Progenitor cell of endocrine pancreas (in vitro differentiated cells): ENCODE measurements around the gene COMP. TPM values are rescaled to one million over a fixed set of nuclear protein-coding genes. Genes with fewer than 3 reads are reported as not detected.

Source experiments
- DNase-seq: peaks from one replicate; pipeline ENCODE4 v3.0.0; 2021; ENCODE audit warnings: low spot score; ENCODE audit not compliant: unreplicated experiment
- H3K27ac Mint-ChIP-seq: 2 replicates; pipeline ENCODE4 v1.8.0; 2021; ENCODE audit warnings: mild to moderate bottlenecking, moderate library complexity, mixed read lengths
- H3K27me3 Mint-ChIP-seq: 2 replicates; pipeline ENCODE4 v1.8.0; 2021; ENCODE audit warnings: mixed read lengths
- H3K36me3 Mint-ChIP-seq: 2 replicates; pipeline ENCODE4 v1.8.0; 2022; ENCODE audit warnings: mixed read lengths; ENCODE audit not compliant: insufficient read depth
- H3K4me1 Mint-ChIP-seq: 2 replicates; pipeline ENCODE4 v1.8.0; 2021; ENCODE audit warnings: low read depth, mixed read lengths
- H3K4me3 Mint-ChIP-seq: 2 replicates; pipeline ENCODE4 v1.8.0; 2021; ENCODE audit warnings: low read depth, mild to moderate bottlenecking, moderate library complexity, mixed read lengths
- H3K9me3 Mint-ChIP-seq: 2 replicates; pipeline ENCODE4 v1.8.0; 2021; ENCODE audit warnings: low read depth, mixed read lengths
- CTCF ChIP-seq: fragments of 200-600 bp; sonication (generic); IDR thresholded peaks from one replicate; pipeline ENCODE4 v1.5.0; 2021; ENCODE audit warnings: antibody characterized with exemption, mild to moderate bottlenecking; ENCODE audit not compliant: unreplicated experiment
- total RNA-seq: library from RNA; stranded (reverse); gene quantifications from 2 replicates; pipeline ENCODE4 v1.2.1, GENCODE V29; 2021

COMP gene
- total RNA-seq, 1 donor from 2014 or later, result 0.24 TPM

- Mint-ChIP-seq H3K9me3 (no peaks in the 10 kb centered on the region), H3K4me3 (no peak overlapping the region), H3K36me3 (peaks cover 8% of the 10 kb centered on the region), H3K27ac (no peak overlapping the region), H3K4me1 (no peaks in the 10 kb centered on the region), H3K27me3 (no peaks in the 10 kb centered on the region)
- no peak for DNase-seq
- no peak for TF ChIP-seq CTCF
These were observed 39.5 kb downstream of the COMP start for GRCh38 chr19:18751571-18751970.

- TF ChIP-seq CTCF, result no peak
- no peaks in the 10 kb centered on the region for H3K9me3 Mint-ChIP-seq
- no peak overlapping the region for H3K27ac Mint-ChIP-seq
- no peaks in the 10 kb centered on the region for H3K27me3 Mint-ChIP-seq
- no peaks in the 10 kb centered on the region for H3K4me1 Mint-ChIP-seq
- peaks cover 8% of the 10 kb centered on the region for H3K36me3 Mint-ChIP-seq
- DNase-seq, result no peak
- no peak overlapping the region for H3K4me3 Mint-ChIP-seq
These were observed 40.7 kb downstream of the COMP start for GRCh38 chr19:18750295-18750970.

GRCh38 chr19:18749362-18750231, 41.5 kb downstream of the COMP start:
- H3K27me3 Mint-ChIP-seq, result no peaks in the 10 kb centered on the region

GRCh38 chr19:18746401-18747325, 44.4 kb downstream of the COMP start:
- Mint-ChIP-seq H3K36me3 (peaks cover 1% of the 10 kb centered on the region), H3K27ac (no peak overlapping the region), H3K9me3 (no peaks in the 10 kb centered on the region), H3K4me1 (peaks cover 13% of the 10 kb centered on the region), H3K4me3 (no peak overlapping the region), H3K27me3 (no peaks in the 10 kb centered on the region)
- DNase-seq, result no peak
- TF ChIP-seq CTCF, result no peak

More at GRCh38 chr19:18749362-18750231, 41.5 kb downstream of the COMP start:
- no peak for TF ChIP-seq CTCF
- H3K4me3 Mint-ChIP-seq, result no peak overlapping the region
- no peaks in the 10 kb centered on the region for H3K4me1 Mint-ChIP-seq
- no peak for DNase-seq
- H3K36me3 Mint-ChIP-seq, result peaks cover 7% of the 10 kb centered on the region
- peak overlapping the region; percentile 9 for H3K27ac Mint-ChIP-seq
- H3K9me3 Mint-ChIP-seq, result no peaks in the 10 kb centered on the region

- no peak for DNase-seq
These were observed 45.2 kb downstream of the COMP start for GRCh38 chr19:18745931-18746330.

More at GRCh38 chr19:18745931-18746330, 45.2 kb downstream of the COMP start:
- Mint-ChIP-seq H3K27me3 (no peaks in the 10 kb centered on the region), H3K36me3 (peaks cover 1% of the 10 kb centered on the region), H3K9me3 (no peaks in the 10 kb centered on the region), H3K27ac (no peak overlapping the region), H3K4me3 (no peak overlapping the region), H3K4me1 (peaks cover 20% of the 10 kb centered on the region)
- no peak for TF ChIP-seq CTCF
